OCI-LY1 (cell line): Measurements from ENCODE around the gene DDC.

Experiments used
- EZH2 ChIP-seq: fragments of 200-600 bp; sonication (generic), shearing (Covaris generic); IDR thresholded peaks from 2 replicates; pipeline ENCODE4 v1.8.0; 2017; ENCODE audit warnings: borderline replicate concordance, mixed run types, mild to moderate bottlenecking, antibody characterized with exemption, low read length, moderate library complexity, mixed read lengths
- TF ChIP-seq, protein P1 (sequence below): fragments of 200-600 bp; sonication (generic), shearing (Covaris generic); IDR thresholded peaks from 2 replicates; pipeline ENCODE4 v1.5.1; 2017; ENCODE audit warnings: mild to moderate bottlenecking, antibody characterized with exemption, low read length, moderate library complexity, mixed read lengths

- TF ChIP-seq EZH2 = no peak
- TF ChIP-seq, protein P1, sequence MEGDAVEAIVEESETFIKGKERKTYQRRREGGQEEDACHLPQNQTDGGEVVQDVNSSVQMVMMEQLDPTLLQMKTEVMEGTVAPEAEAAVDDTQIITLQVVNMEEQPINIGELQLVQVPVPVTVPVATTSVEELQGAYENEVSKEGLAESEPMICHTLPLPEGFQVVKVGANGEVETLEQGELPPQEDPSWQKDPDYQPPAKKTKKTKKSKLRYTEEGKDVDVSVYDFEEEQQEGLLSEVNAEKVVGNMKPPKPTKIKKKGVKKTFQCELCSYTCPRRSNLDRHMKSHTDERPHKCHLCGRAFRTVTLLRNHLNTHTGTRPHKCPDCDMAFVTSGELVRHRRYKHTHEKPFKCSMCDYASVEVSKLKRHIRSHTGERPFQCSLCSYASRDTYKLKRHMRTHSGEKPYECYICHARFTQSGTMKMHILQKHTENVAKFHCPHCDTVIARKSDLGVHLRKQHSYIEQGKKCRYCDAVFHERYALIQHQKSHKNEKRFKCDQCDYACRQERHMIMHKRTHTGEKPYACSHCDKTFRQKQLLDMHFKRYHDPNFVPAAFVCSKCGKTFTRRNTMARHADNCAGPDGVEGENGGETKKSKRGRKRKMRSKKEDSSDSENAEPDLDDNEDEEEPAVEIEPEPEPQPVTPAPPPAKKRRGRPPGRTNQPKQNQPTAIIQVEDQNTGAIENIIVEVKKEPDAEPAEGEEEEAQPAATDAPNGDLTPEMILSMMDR = no peak
These were observed 96.0 kb downstream of the DDC start for GRCh38 chr7:50469181-50469580.
